GM12874 (cell line): ENCODE data around the gene EGFLAM.

Experiments used
- CTCF ChIP-seq: IDR thresholded peaks from 2 replicates; pipeline ENCODE4 v1.5.1; 2011; ENCODE audit warnings: low read depth, mild to moderate bottlenecking, control low read depth, low read length, moderate library complexity; ENCODE audit not compliant: insufficient read depth

Gene EGFLAM

GRCh38 chr5:38458174-38458573 is 199.8 kb downstream of the EGFLAM start:
- no peak for TF ChIP-seq CTCF

- TF ChIP-seq CTCF, result no peak
Observed at GRCh38 chr5:38462976-38463633, 204.7 kb downstream of the EGFLAM start.

GRCh38 chr5:38463634-38464521 is 205.5 kb downstream of the EGFLAM start:
- no peak for TF ChIP-seq CTCF

- TF ChIP-seq CTCF, result no peak
Observed at GRCh38 chr5:38465061-38465460, 206.7 kb downstream of the EGFLAM start.

GRCh38 chr5:38465702-38466423 is 207.5 kb downstream of the EGFLAM start:
- TF ChIP-seq CTCF, result no peak

GRCh38 chr5:38466424-38467189 is 208.2 kb downstream of the EGFLAM start:
- TF ChIP-seq CTCF, result no peak
